GM12872 (cell line): Measurements from ENCODE around the gene CAVIN3.

ENCODE experiments used
- TF ChIP-seq, protein P1 (sequence below): IDR thresholded peaks from 3 replicates; pipeline ENCODE4 v1.5.1; 2011; ENCODE audit warnings: low read depth, mild to moderate bottlenecking, low read length, moderate library complexity; ENCODE audit not compliant: insufficient read depth

CAVIN3 gene

DNA sequence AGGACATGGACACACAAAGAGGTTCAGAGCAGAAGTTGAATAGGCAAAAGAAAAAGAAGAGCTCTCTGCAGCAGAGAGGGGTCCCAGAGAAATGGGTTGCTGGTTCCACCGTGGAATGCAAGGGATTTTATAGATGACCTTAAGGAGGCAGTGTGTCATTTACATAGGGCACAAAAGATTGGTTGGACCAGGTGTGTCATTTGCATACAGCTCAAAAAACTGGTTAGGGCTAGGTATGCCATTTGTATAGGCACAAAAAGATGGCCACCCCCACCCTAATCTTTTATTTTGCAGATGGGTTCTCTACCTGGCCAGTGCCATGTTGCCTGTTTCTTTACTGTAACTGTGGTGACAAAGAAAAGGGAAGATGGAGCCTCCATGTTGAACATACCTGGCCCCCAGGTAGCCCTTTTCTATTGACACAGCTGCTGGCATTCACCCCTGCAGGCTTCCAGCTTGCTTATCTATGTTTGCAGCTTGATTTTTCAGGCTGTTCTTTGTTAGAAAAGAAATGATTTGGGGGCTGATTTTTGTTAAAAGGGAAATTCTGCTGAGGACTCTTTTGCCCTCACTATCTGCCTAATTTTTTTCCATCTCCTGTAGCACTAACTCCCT, 3.1 kb upstream of the CAVIN3 start:
- TF ChIP-seq, protein P1, sequence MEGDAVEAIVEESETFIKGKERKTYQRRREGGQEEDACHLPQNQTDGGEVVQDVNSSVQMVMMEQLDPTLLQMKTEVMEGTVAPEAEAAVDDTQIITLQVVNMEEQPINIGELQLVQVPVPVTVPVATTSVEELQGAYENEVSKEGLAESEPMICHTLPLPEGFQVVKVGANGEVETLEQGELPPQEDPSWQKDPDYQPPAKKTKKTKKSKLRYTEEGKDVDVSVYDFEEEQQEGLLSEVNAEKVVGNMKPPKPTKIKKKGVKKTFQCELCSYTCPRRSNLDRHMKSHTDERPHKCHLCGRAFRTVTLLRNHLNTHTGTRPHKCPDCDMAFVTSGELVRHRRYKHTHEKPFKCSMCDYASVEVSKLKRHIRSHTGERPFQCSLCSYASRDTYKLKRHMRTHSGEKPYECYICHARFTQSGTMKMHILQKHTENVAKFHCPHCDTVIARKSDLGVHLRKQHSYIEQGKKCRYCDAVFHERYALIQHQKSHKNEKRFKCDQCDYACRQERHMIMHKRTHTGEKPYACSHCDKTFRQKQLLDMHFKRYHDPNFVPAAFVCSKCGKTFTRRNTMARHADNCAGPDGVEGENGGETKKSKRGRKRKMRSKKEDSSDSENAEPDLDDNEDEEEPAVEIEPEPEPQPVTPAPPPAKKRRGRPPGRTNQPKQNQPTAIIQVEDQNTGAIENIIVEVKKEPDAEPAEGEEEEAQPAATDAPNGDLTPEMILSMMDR, result no peak

DNA sequence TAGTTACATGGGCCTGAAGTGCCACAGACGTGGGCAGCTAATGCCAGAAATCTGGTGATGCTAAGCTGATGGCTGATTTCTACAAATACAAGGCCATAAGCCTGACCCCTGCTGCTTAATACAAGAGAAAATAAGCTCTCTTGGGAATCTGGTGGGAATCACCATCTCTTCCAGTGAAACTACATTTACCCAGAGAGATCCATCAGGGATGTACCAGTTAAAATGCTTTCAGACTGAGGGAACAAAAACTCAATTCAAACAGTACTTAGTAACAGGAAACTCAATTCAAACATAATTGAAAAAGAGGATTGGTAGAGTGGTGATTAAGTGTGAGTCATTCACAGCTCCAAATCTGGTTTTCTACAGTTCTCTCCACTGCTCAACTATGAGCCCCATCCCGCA, 1.7 kb upstream of the CAVIN3 start:
- TF ChIP-seq, protein P1, result no peak

DNA sequence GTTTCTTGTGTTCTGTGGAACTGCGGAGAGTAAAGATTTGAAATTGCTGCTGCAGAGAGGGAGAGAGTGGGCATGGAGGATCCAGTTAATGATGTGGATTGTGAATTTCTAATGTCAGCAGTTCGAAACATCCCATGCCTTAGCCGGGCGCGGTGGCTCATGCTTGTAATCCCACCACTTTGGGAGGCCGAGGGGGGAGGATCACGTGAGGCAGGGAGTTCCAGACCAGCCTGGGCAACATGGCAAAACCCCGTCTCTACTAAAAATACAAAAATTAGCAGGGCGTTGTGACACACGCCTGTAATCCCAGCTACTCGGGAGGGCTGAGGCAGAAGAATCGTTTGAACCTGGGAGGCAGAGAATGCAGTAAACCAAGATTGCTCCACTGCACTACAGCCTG, 1.1 kb upstream of the CAVIN3 start:
- TF ChIP-seq, protein P1, result no peak

DNA sequence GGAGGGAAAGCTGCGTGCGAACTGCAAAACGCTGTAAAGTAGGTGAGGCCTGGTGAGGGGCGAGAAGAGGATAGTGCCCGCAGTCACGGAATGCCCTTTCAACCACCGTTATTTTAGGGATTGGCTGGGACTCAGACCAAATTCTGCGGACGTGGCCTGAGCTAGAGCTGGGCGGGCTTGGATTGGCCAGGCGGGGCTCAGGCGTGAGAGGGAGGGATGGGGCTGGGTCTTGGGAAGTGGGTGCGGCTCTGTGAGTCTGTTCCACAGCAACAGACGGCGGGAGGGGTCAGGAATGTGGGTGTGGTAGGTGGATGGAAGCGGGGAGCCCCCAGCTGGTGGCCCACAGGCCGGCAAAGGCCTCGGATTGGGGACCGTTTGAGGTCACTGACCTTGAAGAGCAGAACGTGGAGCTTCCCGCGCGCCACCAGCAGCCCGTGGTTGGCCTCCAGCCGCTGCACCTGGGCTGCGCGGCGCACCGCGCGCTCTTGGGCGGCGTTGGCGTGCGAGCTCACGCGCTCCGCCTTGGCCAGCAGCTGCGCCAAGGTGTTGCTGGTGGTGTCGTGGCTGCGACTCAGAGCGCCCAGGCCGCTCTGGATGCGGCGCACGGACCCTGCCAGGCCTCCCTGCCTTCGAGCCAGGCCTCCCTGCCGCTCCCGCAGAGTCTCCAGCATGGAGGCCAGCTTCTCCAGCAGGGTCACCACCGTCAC, 444 bp downstream of the CAVIN3 start:
- TF ChIP-seq, protein P1, result no peak

DNA sequence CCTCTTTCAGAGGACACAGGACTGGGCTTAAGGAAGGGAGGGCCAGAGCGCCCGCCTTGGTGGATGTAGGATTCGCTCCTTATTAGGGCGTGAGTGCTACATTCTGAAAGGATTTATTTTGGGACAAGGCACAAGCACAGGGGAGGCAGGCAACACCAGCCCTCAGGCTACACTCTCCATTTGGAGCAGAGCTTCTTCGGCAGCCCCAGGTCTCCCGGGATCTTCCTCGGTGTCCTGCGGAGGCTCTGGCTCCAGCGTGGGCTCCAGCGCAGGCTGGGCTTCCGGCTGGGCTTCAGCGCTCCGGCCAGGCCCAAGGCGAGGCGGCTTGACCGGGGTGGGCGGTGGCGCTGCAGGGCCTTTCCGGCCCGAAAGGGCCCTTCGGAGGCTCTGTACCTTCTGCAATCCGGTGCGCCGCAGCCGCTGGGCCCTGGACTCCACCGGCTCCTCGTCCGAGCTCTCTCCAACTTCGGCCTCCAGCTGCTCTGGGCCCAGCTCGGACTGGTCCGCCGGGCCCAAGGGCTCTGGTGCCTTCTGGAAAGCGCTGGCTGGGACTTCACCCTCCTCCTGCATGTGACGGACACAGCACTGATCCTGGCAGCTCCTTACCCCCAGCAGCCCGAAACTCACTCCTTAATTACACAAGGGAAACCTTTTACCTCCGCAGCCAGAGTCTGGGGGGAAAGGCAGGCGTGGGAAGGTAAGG, 1.1 kb downstream of the CAVIN3 start:
- TF ChIP-seq, protein P1, result no peak

DNA sequence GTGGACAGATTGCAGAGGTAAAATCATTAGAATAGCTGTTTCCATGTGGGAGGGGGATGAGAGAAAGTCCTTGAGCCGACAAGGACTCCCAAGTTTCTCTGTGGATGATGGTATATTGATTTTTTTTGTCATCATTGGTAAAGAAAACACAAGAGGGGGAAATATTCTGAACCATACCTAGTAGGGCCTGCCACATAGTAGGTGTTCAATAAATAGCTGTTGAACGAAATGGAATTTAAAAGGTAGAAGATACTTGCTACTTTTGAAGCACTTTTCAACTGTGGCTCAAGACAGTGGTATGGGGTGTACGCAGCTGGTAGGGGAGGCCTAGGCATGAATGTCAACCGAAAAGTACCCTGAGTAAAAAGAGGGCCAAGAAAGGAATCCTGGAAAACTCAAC, 2.1 kb downstream of the CAVIN3 start:
- TF ChIP-seq, protein P1, result no peak

DNA sequence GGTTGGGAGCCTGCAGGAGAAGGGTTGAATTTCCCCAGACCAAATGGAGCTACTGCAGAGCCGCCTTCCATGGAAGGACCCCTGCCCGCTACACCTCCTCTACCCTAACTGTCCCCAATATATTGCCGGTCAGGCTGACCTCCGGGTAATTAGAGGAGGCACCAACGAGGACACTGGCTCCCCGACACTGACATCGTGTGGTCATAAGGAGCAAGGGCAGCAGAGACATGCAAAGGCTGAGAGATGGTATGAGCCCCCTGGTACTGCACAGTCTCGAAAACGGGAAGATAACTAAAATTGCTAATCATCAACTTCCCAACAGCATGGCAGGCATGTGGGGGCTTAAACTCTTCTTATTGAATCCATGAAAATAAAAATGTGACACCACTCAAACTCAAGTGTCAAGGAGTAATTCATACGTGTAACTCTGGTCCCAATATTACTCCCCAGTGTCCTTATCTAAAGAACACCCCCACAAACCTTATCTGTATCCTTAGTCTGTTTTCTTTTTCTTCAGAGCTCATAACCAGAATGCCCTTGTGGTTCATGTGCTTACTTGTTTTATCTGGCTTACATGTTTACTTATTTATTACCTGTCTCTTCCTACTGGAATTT, 4.4 kb downstream of the CAVIN3 start:
- TF ChIP-seq, protein P1, result peak; percentile 96
